ENCODE results near the gene CFAP45. TPM values are rescaled to one million over a fixed set of nuclear protein-coding genes. Genes with fewer than 3 reads are reported as not detected.
A peak's percentile ranks its signal among the peaks of the same experiment; 100 is the strongest.

CFAP45 gene
- total RNA-seq, 1 donor from 2014 or later = 0.37 TPM

DNA sequence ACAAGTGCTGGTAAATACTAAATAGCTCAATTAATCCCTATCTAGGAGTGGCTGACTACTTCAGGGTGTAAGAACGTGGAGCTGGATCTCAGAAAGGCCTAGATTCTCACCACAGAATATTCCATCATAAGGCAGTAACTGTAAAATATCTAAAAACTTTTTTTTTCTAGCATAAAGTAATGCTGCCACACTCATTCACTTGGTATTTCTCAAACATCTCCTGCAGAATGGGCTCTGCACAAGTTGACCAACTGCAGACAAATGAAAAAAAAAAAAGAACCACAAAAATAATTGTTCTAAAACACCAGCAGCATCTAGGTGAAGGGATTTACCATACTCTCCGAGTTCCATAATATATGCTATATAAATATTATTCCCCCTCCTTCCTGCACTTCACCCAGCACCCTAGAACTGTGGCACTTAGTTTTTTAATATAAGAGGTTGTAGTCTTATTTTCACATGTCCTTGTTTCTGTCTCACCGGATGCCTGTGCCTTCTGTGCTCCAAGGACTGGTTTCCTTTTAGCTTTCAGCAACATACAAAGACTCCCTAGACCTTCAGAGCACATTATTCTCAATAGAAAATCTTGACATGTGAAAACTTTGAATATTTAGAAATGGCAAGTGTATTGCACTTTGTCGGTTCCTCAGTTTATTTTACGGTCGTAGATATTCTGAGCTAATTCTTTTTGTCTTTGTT, 46.4 kb downstream of the CFAP45 start:
- DNase-seq (ENCODE audit: low spot score) = no peak

DNA sequence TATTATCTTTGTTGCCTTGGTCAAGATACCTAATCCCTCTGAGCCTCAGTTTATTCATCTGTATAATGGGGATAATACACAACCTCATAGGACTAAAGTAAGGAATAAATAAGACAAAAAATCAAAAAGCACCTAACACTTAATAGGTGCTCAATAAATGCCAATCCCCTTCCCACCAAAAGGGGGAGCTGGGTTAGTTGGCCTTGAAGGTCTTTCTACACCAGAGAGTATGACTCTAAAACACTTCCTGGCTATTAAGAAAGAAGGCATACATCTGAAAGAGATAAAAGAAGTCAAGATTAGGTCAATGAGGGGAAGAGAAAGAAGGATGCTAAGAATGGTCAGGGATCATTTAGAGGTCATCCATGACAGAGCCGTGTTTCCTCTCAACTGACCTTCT, 48.6 kb downstream of the CFAP45 start:
- no peak for DNase-seq (ENCODE audit: low spot score)

DNA sequence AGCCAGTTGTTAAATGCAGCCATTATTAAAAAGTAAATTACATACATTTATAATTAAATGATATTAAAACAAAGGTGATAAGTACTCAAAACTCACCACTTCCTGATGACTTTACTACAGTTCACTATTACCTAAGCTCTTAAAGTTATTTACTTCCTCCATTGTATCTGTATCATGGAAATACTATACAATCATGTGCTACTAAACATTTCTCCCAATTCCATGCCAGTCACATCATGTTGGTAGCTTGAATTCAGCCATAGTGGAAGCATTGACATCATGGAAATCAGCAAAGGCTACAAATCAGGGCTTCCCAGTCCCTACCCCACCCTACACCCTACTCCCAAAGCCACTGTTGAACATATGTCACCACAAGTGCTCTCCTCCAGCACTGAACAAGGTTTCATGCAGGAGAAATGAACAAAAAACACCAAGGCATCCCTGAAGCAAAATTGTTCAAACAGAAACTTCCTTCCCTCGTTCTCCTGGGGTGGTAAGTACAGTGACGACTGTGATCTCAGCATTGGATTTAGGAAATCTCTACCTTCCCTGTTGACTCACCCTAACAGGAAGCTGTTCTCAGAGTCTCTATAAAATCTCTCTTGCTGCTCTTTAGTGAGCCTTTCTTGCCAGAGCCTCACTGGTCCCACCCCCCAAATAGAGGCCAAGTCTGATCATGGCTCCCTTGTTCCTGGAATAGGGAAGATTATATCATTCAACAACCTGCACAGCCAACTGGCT, 50.2 kb downstream of the CFAP45 start:
- no peak for DNase-seq (ENCODE audit: low spot score)

DNA sequence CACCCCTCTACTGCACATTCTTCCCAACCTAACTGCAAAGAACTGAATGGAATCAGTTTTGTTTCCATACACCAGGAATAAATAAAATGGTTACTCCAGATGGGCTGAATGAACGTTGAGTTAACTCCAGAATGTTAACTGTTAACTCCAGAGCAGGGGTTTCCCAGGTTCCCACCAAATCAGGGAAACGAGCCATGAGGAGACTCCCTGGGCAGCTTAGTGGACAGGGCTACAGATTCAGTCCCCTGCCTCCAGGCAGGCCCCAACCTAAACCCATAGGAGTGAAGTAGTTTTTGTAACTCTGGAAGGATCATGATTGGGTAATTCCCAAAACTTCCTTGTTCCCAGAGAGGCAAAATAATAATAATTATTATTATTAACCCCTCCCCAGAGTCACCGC, 51.6 kb downstream of the CFAP45 start:
- DNase-seq (ENCODE audit: low spot score) = no peak

DNA sequence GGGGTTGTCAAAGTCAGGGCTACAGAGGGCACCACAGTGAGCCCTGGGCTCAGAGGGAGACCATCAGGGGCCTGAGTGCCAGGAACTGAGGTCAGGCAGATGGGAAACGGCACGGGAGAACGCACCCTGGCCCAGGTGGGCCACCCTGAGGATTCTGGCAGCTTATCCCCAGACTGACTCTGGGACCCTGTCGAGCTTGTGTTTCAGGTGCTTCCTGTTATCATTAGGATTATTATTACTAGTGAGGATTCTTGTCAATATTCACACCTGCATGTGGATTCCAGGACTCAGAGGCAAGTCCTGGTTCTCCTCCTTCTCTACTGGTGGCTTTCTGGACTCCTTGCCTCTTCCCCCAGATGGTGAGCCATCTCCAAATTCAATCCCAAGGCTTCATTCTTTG, 52.7 kb downstream of the CFAP45 start:
- DNase-seq (ENCODE audit: low spot score) = no peak

DNA sequence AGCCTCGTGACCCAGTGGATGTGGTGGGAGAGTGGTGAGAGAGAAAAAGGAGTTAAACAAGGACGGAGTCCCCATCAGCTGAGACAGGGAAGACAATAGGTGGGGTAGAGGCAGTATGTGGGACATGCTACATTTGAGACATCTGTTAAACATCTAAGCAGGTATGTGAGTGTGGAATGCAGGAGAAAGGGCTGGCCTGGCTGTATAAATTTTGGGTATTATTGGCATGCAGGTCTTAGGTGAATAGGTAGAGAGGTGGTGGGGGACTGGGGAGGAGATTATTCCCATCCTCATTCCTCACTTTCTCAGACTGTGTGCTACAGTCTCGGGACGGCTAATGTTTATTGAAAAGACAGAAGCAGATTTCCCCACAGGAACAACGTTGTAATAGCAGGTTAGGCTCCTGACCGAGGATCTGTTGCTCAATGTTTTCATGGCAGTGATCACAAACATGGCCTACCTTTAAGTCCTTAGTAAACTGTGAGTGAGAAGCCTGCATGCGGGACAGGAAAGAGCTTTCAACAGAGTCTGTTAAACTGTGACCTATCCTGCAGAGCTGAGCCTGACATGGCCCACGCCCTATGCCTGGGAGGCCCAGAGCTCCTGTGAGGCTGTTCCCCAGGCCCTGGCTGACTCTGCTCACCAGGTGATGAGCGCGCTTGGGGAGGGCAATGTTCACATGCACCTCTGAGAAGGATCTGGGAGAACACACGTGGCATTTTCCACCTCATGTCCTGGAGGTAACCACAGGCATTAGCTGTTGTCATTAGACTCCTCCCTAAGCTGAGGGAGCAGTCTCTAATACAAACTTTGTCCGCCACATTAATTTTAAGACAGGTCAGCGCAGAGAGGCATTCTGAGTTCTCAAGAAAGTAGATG, 54.0 kb downstream of the CFAP45 start:
- DNase-seq (ENCODE audit: low spot score) = no peak

DNA sequence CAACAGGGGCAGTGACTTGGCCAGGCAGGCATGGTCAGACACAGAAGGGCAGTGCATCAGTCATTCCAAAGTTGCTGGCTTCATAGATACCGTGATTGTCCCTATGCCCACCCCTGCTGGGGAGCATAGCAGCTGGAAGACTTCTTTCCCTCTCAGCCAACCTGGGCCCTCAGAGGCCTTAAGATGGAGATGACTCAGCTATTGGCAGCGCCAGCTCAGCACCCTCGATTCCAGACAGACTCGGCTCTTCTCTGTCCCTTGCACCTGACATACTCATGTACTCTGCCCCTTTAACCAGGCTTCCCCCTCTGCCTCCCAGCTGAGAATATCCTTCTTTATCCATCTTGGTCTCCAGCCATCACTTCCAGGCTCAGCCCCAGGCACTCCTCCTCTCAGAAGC, 56.5 kb downstream of the CFAP45 start:
- no peak for DNase-seq (ENCODE audit: low spot score)

DNA sequence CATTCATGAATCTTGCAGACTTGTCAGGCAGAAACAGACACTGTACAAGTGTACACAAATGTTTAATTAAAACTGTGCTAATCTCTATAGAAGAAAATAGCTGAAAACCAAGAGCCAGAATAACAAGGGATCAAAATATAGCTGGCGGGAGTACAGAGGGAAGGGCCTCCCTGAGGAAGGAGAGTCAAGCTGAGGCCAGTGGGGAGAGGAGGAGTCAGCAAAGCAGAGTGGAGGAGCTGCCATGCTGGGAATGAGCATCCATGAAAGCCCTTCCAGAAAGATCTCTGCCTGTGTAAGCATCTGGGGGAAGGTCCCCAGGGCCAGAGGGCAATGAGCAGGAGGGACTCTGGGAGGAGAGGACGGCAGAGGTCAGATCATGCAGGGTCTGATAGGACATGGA, 58.2 kb downstream of the CFAP45 start:
- DNase-seq (ENCODE audit: low spot score) = no peak

DNA sequence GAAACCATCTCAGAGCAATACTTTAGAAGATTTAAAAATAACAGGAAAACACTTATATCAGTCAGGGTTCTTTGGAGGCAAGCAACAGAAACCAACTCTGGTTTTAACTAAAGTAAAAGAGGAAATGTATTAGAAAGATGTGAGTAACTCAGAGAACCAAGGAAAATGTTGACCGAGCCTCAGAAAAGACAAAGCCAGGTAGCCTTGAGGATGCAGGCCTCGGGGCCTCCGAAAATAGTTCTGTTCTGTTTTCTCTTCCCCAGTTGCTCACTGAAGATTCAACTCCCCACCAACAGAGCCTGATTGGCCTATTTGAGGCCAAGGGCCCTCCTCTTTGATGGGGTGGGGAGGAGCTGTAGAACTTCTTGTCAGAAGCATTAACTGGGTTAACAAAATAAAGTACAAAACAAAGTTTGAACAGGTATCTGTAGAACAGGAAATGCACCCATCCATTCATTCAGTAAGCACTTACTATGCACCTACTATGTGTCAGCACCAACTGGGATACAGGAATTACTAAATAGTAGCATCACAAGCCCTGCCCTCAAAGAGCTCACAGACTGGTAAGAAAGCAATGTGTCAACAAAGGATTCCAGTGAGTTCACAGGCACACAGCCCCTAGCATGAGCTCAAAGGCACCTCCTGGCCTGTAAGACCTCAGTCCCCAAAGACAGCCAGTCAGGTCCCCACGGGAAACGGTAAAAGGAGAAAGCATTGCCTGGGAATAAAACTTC, 60.7 kb downstream of the CFAP45 start:
- no peak for DNase-seq (ENCODE audit: low spot score)

DNA sequence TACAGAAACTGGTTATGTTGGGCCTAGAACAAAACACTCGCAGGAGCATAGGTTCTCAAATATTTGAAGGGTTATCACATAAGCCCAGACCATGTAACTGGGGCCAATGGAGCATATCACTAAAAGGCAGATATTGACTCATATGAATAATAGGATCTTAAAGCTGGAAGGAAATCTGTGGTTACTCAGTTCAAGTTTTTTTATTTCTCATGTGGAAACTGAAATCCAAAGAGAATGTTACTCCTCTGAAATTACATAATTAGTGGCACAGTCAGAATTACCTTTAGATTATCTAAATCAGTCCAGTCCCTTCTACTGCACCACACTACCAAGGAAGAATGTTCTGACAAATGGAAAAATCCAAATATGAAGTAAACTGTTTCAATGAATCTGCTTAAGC, 61.2 kb downstream of the CFAP45 start:
- no peak for DNase-seq (ENCODE audit: low spot score)

DNA sequence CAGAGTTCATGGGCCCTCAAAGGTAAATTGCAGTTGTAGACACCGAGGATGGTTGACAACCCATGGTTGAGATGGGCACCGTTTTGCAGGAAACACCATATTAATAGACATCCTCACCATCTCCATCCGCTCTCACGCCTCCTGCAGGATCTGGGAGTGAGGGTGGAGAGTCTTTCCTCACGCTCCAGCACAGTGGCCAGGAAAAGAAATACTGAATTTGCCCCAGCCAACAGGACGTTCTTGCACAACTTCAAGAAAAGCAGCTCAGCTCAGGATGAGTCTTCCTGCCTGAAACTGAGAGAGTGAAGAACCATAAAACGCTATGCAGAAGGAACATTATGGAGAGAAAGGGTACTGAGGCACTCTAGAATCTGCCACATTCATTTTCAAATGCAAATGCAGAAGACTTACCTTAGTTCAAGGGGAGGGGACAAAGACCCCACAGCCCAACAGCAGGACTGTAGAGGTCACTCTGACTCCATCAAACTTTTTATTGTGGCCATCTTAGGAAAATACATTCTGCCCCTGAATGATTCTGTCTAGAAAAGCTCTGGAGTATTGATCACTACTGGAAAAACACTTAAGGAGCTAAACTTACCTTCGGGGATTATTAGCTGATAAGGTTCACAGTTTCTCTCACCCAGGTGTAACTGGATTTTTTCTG, 64.0 kb downstream of the CFAP45 start:
- DNase-seq (ENCODE audit: low spot score) = no peak

DNA sequence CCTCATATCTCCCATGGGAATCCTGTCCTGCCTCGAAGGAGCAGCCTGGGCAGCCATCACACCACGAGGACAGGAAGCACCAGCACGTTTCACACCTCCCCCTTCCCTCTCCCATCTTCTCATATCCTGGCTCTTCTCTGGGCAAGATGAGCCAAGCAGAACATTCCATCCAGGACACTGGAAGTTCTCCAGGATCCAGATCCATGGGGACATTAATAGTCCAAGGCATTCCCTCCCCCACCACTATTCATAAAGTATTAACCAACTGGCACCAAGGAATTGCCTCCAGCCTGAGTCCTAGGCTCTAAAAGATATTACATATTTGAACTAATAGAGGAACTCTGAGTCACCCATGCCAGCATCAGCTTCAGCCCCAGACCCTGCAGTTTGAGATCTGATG, 64.6 kb downstream of the CFAP45 start:
- no peak for DNase-seq (ENCODE audit: low spot score)

DNA sequence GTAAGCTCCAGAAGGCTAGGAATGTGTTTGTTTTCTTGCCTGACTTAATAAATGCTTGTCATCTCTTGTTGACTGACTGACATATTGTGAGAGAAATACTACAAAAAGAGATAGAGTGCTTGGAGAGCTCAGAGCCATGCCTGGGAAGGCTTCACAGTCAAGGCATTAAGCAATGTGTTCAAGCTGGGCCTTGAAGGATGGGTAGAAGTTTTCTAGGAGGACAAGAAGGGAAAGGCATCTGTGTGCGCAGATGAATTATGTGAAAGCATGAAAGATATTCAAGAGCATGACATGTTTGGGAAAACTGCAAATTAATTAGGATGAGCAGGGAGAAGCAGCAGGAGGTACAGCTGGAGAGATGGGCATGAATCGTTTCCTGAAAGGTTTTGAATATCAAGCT, 67.7 kb downstream of the CFAP45 start:
- DNase-seq (ENCODE audit: low spot score) = no peak

DNA sequence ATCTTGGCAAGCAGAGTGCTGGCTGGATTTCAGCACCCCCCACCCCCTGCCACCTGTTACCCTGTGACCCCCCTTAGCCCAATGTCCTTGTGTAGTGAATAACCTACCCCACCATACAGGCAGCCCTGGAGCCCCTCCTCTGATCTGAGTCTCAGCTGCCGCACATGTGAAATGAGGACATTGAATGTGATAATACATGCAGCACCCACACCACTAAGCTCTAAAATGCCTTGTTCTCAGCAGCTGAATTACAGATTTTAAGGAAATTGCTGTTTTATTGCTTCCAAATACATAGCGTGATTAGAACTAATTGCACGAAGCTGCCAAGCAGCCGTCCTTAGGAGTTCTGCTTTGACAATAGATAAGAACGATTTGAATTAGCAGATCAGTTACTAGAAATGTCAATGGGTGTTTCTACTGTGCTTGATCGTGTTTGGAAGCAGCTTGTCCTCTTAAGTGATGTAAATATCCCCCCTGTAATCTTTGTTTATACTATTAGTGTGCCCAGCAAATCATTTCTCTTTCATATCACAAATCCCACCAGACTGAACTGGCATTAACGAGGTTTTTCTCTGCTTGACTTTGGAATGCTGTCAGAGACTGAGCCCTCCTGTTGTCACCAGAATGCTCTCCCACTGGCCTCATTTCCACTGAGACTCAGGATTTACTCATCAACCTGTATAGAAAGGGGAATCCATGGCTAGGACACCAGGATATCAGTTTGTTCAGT, 68.4 kb downstream of the CFAP45 start:
- no peak for DNase-seq (ENCODE audit: low spot score)

DNA sequence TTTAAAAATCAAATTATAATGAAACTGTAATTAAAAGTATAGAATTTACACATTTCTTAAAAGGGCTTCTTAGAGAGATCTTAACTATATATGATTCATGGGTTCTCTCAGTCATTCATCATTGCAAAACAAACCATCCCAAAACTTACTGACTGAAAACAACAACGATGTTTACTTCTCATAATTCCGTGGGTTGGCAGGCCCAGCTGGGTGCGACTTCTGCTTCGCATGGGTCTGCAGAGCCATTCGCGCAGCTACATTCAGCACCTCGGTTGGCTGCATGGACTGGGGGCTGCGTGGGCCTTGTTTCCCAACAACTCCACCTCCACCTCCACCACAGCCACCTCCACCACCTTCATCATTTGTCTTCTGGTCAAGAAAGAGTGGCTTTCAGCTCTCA, 69.2 kb downstream of the CFAP45 start:
- no peak for DNase-seq (ENCODE audit: low spot score)

DNA sequence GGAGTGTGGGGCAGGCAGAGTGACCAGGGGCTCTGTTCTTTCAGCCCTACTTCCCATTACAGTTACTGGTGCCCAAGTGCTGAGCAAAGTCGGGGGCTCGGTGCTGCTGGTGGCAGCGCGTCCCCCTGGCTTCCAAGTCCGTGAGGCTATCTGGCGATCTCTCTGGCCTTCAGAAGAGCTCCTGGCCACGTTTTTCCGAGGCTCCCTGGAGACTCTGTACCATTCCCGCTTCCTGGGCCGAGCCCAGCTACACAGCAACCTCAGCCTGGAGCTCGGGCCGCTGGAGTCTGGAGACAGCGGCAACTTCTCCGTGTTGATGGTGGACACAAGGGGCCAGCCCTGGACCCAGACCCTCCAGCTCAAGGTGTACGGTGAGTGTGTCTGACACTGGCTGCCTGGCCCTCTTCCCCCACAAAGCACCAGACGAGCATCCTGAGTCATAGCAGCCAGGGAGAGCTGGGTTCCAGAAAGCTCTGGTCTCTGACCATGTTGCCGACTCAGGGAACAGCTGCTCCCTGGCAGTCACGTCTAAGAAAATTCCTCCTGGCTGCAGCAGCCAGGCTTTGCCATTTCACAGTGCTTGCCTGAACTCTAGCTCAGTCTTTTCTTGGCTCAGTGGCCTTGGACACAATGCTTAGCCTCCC, 70.0 kb downstream of the CFAP45 start:
- DNase-seq (ENCODE audit: low spot score) = no peak

DNA sequence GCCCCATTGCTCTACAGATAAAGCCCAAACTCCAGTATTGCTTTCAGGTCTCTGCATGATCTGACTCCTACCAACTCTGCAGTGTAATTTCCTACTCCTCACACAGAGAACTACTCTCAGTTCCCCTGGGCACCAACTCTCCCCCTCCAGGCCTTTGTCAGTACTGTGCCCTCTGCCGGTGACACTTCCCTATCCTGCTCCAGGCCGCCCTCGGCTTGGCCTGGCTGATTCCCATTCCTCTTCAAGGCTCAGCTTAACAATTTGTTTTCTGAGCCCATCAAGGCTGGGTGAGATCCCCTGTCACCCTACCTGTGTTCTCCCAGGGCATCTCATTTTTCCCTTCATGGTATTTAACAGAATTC, 70.7 kb downstream of the CFAP45 start:
- peak; percentile 32 for DNase-seq (ENCODE audit: low spot score)

DNA sequence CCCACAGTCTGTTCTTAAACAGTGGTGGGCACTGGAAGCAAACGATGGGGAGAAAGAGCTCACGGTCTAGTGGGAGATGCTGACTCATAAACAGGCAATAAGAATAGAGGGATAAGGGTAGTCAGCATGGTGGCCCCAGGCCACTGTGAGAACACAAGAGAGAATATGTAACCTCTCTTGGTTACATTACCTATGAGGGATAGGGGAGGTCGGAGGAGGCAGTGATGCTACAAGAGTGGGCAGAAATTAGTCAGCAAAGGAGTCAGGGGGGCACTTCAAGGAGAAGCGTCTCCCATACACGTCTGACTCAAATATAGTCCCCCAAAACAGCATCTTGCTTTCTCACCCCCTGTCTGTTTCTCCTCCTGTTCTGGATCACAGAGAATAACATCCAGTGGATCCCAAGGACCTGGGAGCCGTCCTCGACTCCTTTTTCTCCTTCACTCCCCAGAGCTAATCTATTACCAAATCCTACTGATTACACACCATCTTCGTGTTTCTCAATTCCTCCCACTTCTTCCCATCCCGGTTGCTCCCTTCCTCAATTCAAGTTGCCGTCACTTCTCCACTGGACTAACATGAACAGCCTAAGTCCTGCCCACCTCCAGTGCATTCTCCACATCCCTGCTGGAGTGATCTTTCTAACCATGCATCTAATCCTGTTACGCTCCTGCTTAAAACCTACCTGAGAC, 71.2 kb downstream of the CFAP45 start:
- DNase-seq (ENCODE audit: low spot score) = no peak

DNA sequence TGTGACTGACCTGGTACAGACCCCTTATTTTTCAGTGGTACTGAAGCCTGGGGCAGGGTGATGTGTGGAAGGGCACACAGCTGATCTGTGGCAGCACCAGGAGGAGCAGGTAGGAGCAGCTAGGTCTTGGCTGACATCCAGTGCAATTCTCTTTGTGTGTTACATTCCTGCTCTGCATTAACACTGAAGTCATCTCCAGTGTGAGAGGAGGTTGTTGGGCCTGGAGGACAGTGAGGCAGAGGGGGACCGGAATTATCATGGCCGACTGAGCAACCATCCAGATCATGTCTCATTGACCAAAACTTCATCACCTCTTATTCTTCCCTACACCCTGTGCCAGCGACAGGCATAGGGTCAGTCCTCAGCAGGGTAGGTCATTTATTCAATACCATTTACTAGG, 71.8 kb downstream of the CFAP45 start:
- DNase-seq (ENCODE audit: low spot score) = no peak

DNA sequence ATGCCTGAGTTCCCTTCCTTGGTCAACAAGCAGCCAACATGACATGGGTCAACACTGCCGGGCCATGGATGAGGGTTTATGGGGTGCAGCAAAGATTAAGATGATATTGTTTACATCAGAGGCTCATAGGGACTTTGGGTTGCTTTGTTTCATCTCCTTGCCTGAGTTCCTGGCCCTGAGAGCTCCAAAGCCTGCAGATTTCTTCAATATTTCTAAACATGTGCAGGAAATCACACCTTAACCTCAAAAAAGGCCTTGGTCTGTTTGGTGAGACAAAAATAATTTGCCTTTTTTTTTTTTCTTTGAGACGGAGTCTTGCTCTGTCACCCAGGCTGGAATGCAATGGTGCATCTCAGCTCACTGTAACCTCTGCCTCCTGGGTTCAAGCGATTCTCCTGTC, 72.4 kb downstream of the CFAP45 start:
- DNase-seq (ENCODE audit: low spot score) = no peak
